GM19238 (cell line): ENCODE results near the gene SNX6.
"Not testable (repeated sequence)": the region's sequence is repeated elsewhere in the genome, so short reads cannot be mapped to it uniquely, and the experiment has no call there.

ENCODE experiments used
- DNase-seq: peaks from one replicate; pipeline ENCODE4 v3.0.0; 2011; ENCODE audit warnings: low spot score; ENCODE audit not compliant: insufficient read length

SNX6 gene

GRCh38 chr14:34568803-34569202 is 61.1 kb downstream of the SNX6 start:
- DNase-seq = no peak

- no peak for DNase-seq
Observed at GRCh38 chr14:34562776-34563150, 67.2 kb downstream of the SNX6 start.

- not testable (repeated sequence) for DNase-seq
Observed at GRCh38 chr14:34562037-34562775, 67.7 kb downstream of the SNX6 start.

- not testable (repeated sequence) for DNase-seq
Observed at GRCh38 chr14:34556498-34556829, 73.5 kb downstream of the SNX6 start.

- DNase-seq = not testable (repeated sequence)
Observed at GRCh38 chr14:34555583-34556497, 74.1 kb downstream of the SNX6 start.

GRCh38 chr14:34554540-34555250 is 75.3 kb downstream of the SNX6 start:
- peak; percentile 11 for DNase-seq

GRCh38 chr14:34549276-34549966 is 80.5 kb downstream of the SNX6 start:
- DNase-seq = not testable (repeated sequence)

- DNase-seq = no peak
Observed at GRCh38 chr14:34548472-34548981, 81.4 kb downstream of the SNX6 start.

GRCh38 chr14:34547136-34547520 is 82.8 kb downstream of the SNX6 start:
- DNase-seq = not testable (repeated sequence)

- DNase-seq = not testable (repeated sequence)
Observed at GRCh38 chr14:34546272-34547135, 83.4 kb downstream of the SNX6 start.

GRCh38 chr14:34540181-34541059 is 89.5 kb downstream of the SNX6 start:
- not testable (repeated sequence) for DNase-seq

GRCh38 chr14:34539407-34540180 is 90.4 kb downstream of the SNX6 start, which contains the start of gene EAPP:
EAPP (minus strand) TSS chr14:34539701; CDS start chr14:34539628, 73 bp downstream.
- peak; percentile 96 for DNase-seq

GRCh38 chr14:34538871-34539406 is 91.0 kb downstream of the SNX6 start:
- DNase-seq = no peak

- not testable (repeated sequence) for DNase-seq
Observed at GRCh38 chr14:34538096-34538495, 91.9 kb downstream of the SNX6 start.

GRCh38 chr14:34537677-34538009 is 92.3 kb downstream of the SNX6 start:
- no peak for DNase-seq

- DNase-seq = no peak
Observed at GRCh38 chr14:34536951-34537676, 92.8 kb downstream of the SNX6 start.

GRCh38 chr14:34527591-34527990 is 102.4 kb downstream of the SNX6 start:
- no peak for DNase-seq
